ENCODE data around the gene COX19.

COX19 gene

GRCh38 chr7:990352-990932 lies 15.1 kb upstream of the COX19 start:
- no peak for FAIRE-seq
- TF ChIP-seq POLR2A (IDR thresholded peaks at IDR 0.05; ENCODE audit: low read depth, low read length) = no peak
- DNase-seq (ENCODE audit: insufficient read length, low spot score) = no peak

GRCh38 chr7:988963-989529 lies 13.7 kb upstream of the COX19 start:
- no peak for FAIRE-seq
- TF ChIP-seq POLR2A (IDR thresholded peaks at IDR 0.05; ENCODE audit: low read depth, low read length) = no peak
- no peak for DNase-seq (ENCODE audit: insufficient read length, low spot score)

- peak; percentile 11; the same call in 1 of the 2 replicates for TF ChIP-seq POLR2A (IDR thresholded peaks at IDR 0.05; ENCODE audit: low read depth, low read length)
- peak; percentile 65 for DNase-seq (ENCODE audit: insufficient read length, low spot score)
- FAIRE-seq = no peak
Measured at GRCh38 chr7:988426-988911, 13.1 kb upstream of the COX19 start.

GRCh38 chr7:987909-988308 lies 12.6 kb upstream of the COX19 start:
- TF ChIP-seq POLR2A (IDR thresholded peaks at IDR 0.05; ENCODE audit: low read depth, low read length) = no peak
- no peak for FAIRE-seq
- DNase-seq (ENCODE audit: insufficient read length, low spot score) = no peak

- DNase-seq (ENCODE audit: insufficient read length, low spot score) (no peak), FAIRE-seq (no peak)
- no peak for TF ChIP-seq POLR2A (IDR thresholded peaks at IDR 0.05; ENCODE audit: low read depth, low read length)
Measured at GRCh38 chr7:986766-987751, 11.7 kb upstream of the COX19 start.

GRCh38 chr7:985915-986741 lies 10.8 kb upstream of the COX19 start:
- no peak for TF ChIP-seq POLR2A (IDR thresholded peaks at IDR 0.05; ENCODE audit: low read depth, low read length)
- DNase-seq (ENCODE audit: insufficient read length, low spot score) = peak; percentile 92
- FAIRE-seq = peak; percentile 27

GRCh38 chr7:985127-985416 lies 9.7 kb upstream of the COX19 start:
- no peak for FAIRE-seq
- DNase-seq (ENCODE audit: insufficient read length, low spot score) = no peak
- no peak for TF ChIP-seq POLR2A (IDR thresholded peaks at IDR 0.05; ENCODE audit: low read depth, low read length)

GRCh38 chr7:984361-985126 lies 9.2 kb upstream of the COX19 start:
- TF ChIP-seq POLR2A (IDR thresholded peaks at IDR 0.05; ENCODE audit: low read depth, low read length) = no peak
- FAIRE-seq (no peak), DNase-seq (ENCODE audit: insufficient read length, low spot score) (no peak)

GRCh38 chr7:983616-984071 lies 8.3 kb upstream of the COX19 start:
- TF ChIP-seq POLR2A (IDR thresholded peaks at IDR 0.05; ENCODE audit: low read depth, low read length) = no peak
- no peak for FAIRE-seq

GRCh38 chr7:983004-983615 lies 7.8 kb upstream of the COX19 start, which contains the start of gene CYP2W1:
Gene CYP2W1, plus strand, starts transcription at chr7:983181. Its CDS starts 31 bp downstream, at chr7:983212.
- no peak for DNase-seq (ENCODE audit: insufficient read length, low spot score)
- FAIRE-seq = no peak
- no peak for TF ChIP-seq POLR2A (IDR thresholded peaks at IDR 0.05; ENCODE audit: low read depth, low read length)

More at GRCh38 chr7:983616-984071, 8.3 kb upstream of the COX19 start:
- DNase-seq (ENCODE audit: insufficient read length, low spot score) = no peak

- no peak for FAIRE-seq
- no peak for DNase-seq (ENCODE audit: insufficient read length, low spot score)
- no peak for TF ChIP-seq POLR2A (IDR thresholded peaks at IDR 0.05; ENCODE audit: low read depth, low read length)
Measured at GRCh38 chr7:982511-983003, 7.2 kb upstream of the COX19 start.

- no peak for TF ChIP-seq POLR2A (IDR thresholded peaks at IDR 0.05; ENCODE audit: low read depth, low read length)
- DNase-seq (ENCODE audit: insufficient read length, low spot score) (no peak), FAIRE-seq (no peak)
Measured at GRCh38 chr7:981793-982510, 6.6 kb upstream of the COX19 start.

All from H54 (cell line).